GM23338 (cell line): ENCODE data around the gene MUC22. TPM values are rescaled to one million over a fixed set of nuclear protein-coding genes. Genes with fewer than 3 reads are reported as not detected.

Source experiments
- ATAC-seq: fragments of 200-7000 bp; cut with Tn5 transposase; 3 replicates; pipeline ENCODE4 v1.9.1; 2020
- DNase-seq: peaks from one replicate; pipeline ENCODE4 v3.0.0-alpha.2; 2015; ENCODE audit warnings: low spot score
- H2AFZ ChIP-seq: fragments of 200-600 bp; sonication (generic); 2 replicates; pipeline ENCODE4 v1.8.0; 2016; ENCODE audit warnings: antibody characterized with exemption, mild to moderate bottlenecking, moderate library complexity
- H3F3A ChIP-seq: fragments of 200-600 bp; sonication (generic); replicated peaks from 2 replicates; pipeline ENCODE4 v1.8.0; 2017; ENCODE audit warnings: antibody characterized with exemption, mixed run types, low read depth
- H3K27ac ChIP-seq: fragments of 200-600 bp; sonication (generic); 2 replicates; pipeline ENCODE4 v1.6.1; 2016; ENCODE audit warnings: low read depth
- H3K27me3 ChIP-seq: fragments of 200-600 bp; sonication (generic); 2 replicates; pipeline ENCODE4 v1.8.0; 2016; ENCODE audit warnings: mild to moderate bottlenecking, mixed run types, moderate library complexity; ENCODE audit not compliant: insufficient read depth
- H3K36me3 ChIP-seq: fragments of 200-600 bp; sonication (generic); 2 replicates; pipeline ENCODE4 v1.8.0; 2016; ENCODE audit warnings: mild to moderate bottlenecking; ENCODE audit not compliant: insufficient read depth
- H3K4me1 ChIP-seq: fragments of 200-600 bp; sonication (generic); 2 replicates; pipeline ENCODE4 v1.8.0; 2016; ENCODE audit warnings: mild to moderate bottlenecking, moderate library complexity; ENCODE audit not compliant: insufficient read depth
- H3K4me2 ChIP-seq: fragments of 200-600 bp; sonication (generic); 2 replicates; pipeline ENCODE4 v1.7.1; 2017; ENCODE audit warnings: mixed run types
- H3K4me3 ChIP-seq: fragments of 200-600 bp; sonication (generic); 2 replicates; pipeline ENCODE4 v1.6.1; 2016; ENCODE audit warnings: mixed run types
- H3K79me2 ChIP-seq: fragments of 200-600 bp; sonication (generic); replicated peaks from 2 replicates; pipeline ENCODE4 v1.8.0; 2017; ENCODE audit warnings: mild to moderate bottlenecking; ENCODE audit not compliant: insufficient read depth
- H3K9me2 ChIP-seq: fragments of 200-600 bp; sonication (generic); 2 replicates; pipeline ENCODE4 v1.8.0; 2017; ENCODE audit not compliant: insufficient read depth
- H4K20me1 ChIP-seq: fragments of 200-600 bp; sonication (generic); replicated peaks from 2 replicates; pipeline ENCODE4 v1.8.0; 2017; ENCODE audit warnings: mild to moderate bottlenecking; ENCODE audit not compliant: insufficient read depth
- H3K27ac Mint-ChIP-seq: 2 replicates; pipeline ENCODE4 v1.8.0; 2020; ENCODE audit warnings: inconsistent platforms, mild to moderate bottlenecking, moderate library complexity, mixed read lengths
- H3K27me3 Mint-ChIP-seq: 3 replicates; pipeline ENCODE4 v1.8.0; 2022; ENCODE audit warnings: low read depth, mild to moderate bottlenecking, moderate library complexity, mixed read lengths, inconsistent platforms; ENCODE audit not compliant: insufficient read depth, poor library complexity
- H3K36me3 Mint-ChIP-seq: 3 replicates; pipeline ENCODE4 v1.8.0; 2021; ENCODE audit warnings: low read depth, mild to moderate bottlenecking, inconsistent platforms, moderate library complexity, mixed read lengths
- H3K4me1 Mint-ChIP-seq: 3 replicates; pipeline ENCODE4 v1.8.0; 2020; ENCODE audit warnings: mild to moderate bottlenecking, inconsistent platforms, mixed read lengths
- H3K4me3 Mint-ChIP-seq: 3 replicates; pipeline ENCODE4 v1.8.0; 2021; ENCODE audit warnings: moderate library complexity, mild to moderate bottlenecking, inconsistent platforms, mixed read lengths
- H3K9me3 Mint-ChIP-seq: 3 replicates; pipeline ENCODE4 v1.8.0; 2020; ENCODE audit warnings: moderate library complexity, mild to moderate bottlenecking, inconsistent platforms, mixed read lengths
- CREB1 ChIP-seq: fragments of 250-450 bp; sonication (Bioruptor Pico); IDR thresholded peaks from 2 replicates; pipeline ENCODE4 v1.5.0; 2020; ENCODE audit warnings: low read depth, mild to moderate bottlenecking, moderate library complexity
- CTCF ChIP-seq, 2 experiments: fragments of 200-600 bp in 1 of 2; sonication (generic) in 1 of 2; conservative IDR thresholded peaks; 2 replicates each; pipeline versions ENCODE4 v1.5.1 to v1.6.1; 2016 to 2017; ENCODE audit warnings: antibody characterized with exemption in 2 of 2, low read depth in 2 of 2, mild to moderate bottlenecking in 2 of 2, moderate library complexity in 1 of 2
- ETS1 ChIP-seq: IDR thresholded peaks from 2 replicates; pipeline ENCODE4 v1.6.1; 2016; ENCODE audit warnings: antibody characterized with exemption
- EZH2 ChIP-seq: fragments of 200-600 bp; sonication (generic); IDR thresholded peaks from one replicate; pipeline ENCODE4 v1.8.0; 2017; ENCODE audit warnings: antibody characterized with exemption, mild to moderate bottlenecking, low read depth; ENCODE audit not compliant: unreplicated experiment
- JUNB ChIP-seq: IDR thresholded peaks from one replicate; pipeline ENCODE4 v1.6.1; 2016; ENCODE audit warnings: antibody characterized with exemption; ENCODE audit not compliant: unreplicated experiment
- POLR2AphosphoS5 ChIP-seq: IDR thresholded peaks from 2 replicates; pipeline ENCODE4 v1.6.1; 2016; ENCODE audit warnings: antibody characterized with exemption, low read depth
- REST ChIP-seq: IDR thresholded peaks from one replicate; pipeline ENCODE4 v1.6.1; 2018; ENCODE audit warnings: antibody characterized with exemption; ENCODE audit not compliant: unreplicated experiment
- STAT1 ChIP-seq: IDR thresholded peaks from one replicate; pipeline ENCODE4 v1.6.1; 2016; ENCODE audit warnings: antibody characterized with exemption; ENCODE audit not compliant: unreplicated experiment
- ZNF114 ChIP-seq: fragments of 250-450 bp; sonication (Bioruptor Pico); IDR thresholded peaks from 2 replicates; pipeline ENCODE4 v1.5.0; 2020; ENCODE audit warnings: mild to moderate bottlenecking, moderate library complexity
- ZNF331 ChIP-seq: fragments of 250-450 bp; sonication (Bioruptor Pico); IDR thresholded peaks from 2 replicates; pipeline ENCODE4 v1.5.0; 2020; ENCODE audit warnings: low read depth, mild to moderate bottlenecking, moderate library complexity
- ZNF462 ChIP-seq: fragments of 250-450 bp; sonication (Bioruptor Pico); IDR thresholded peaks from 2 replicates; pipeline ENCODE4 v1.5.0; 2020; ENCODE audit warnings: mild to moderate bottlenecking, moderate library complexity
- polyA plus RNA-seq: library from polyadenylated mRNA; unstranded; fragments of >200 nt; fragmentation: Nextera tagmentation; extraction: Ambion mirVana; gene quantifications from 2 replicates; pipeline ENCODE4 v1.2.1, GENCODE V29; 2016
- total RNA-seq: library from RNA; depleted of rRNA; stranded (reverse); fragments of >200 nt; shearing (Covaris generic); gene quantifications from 2 replicates; pipeline ENCODE4 v1.2.3, GENCODE V29; 2014

Gene MUC22
- total and polyA plus RNA-seq, 2 experiments from 2014 or later: not detected

- no peak for TF ChIP-seq ZNF462 (CRISPR knock-in tag)
- TF ChIP-seq ZNF331 (CRISPR knock-in tag): no peak
Observed at GRCh38 chr6:31058128-31058894, 48.0 kb downstream of the MUC22 start (continued).

- no peak for DNase-seq
- Mint-ChIP-seq H3K4me3 (no peak overlapping the region), H3K27me3 (peaks cover 6% of the 10 kb centered on the region), H3K27ac (no peak overlapping the region), H3K9me3 (no peaks in the 10 kb centered on the region), H3K36me3 (no peaks in the 10 kb centered on the region), H3K4me1 (peaks cover 11% of the 10 kb centered on the region)
- no peaks in the 10 kb centered on the region for H3F3A ChIP-seq
- H3K27ac ChIP-seq: no peak overlapping the region
- H3K4me3 ChIP-seq: no peak overlapping the region
- H2AFZ ChIP-seq: no peak overlapping the region
- H3K79me2 ChIP-seq: no peaks in the 10 kb centered on the region
- no peak overlapping the region for H3K4me2 ChIP-seq
- no peak for ATAC-seq
- H3K27me3 ChIP-seq: no peaks in the 10 kb centered on the region
- H3K9me2 ChIP-seq: no peaks in the 10 kb centered on the region
- H3K36me3 ChIP-seq: no peaks in the 10 kb centered on the region
- no peaks in the 10 kb centered on the region for H4K20me1 ChIP-seq
- no peaks in the 10 kb centered on the region for H3K4me1 ChIP-seq
- TF ChIP-seq STAT1 (no peak), ETS1 (no peak), CTCF (conservative IDR thresholded peaks at IDR 0.05; ENCODE audit: low read depth in 2 of 2) (no peak), ZNF114 (CRISPR knock-in tag) (no peak), POLR2AphosphoS5 (no peak), EZH2 (no peak), ZNF331 (CRISPR knock-in tag) (no peak), REST (no peak), CREB1 (CRISPR knock-in tag) (no peak), JUNB (no peak)
Observed at GRCh38 chr6:31060145-31060544, 49.9 kb downstream of the MUC22 start.
